OCI-LY3 (cell line): ENCODE results near the gene GJB6.

Source experiments
- H2AFZ ChIP-seq: fragments of 200-600, 300-600 bp; shearing (Covaris generic); 2 replicates; pipeline ENCODE4 v1.6.0; 2014; ENCODE audit warnings: antibody characterized with exemption, low read depth, low read length
- H3K27ac ChIP-seq: fragments of 200-600, 300-600 bp; sonication (generic); 2 replicates; pipeline ENCODE4 v1.5.1; 2014; ENCODE audit warnings: mild to moderate bottlenecking, low read length, moderate library complexity, mixed read lengths
- H3K27me3 ChIP-seq: fragments of 200-600, 300-600 bp; sonication (generic); 2 replicates; pipeline ENCODE4 v1.6.1; 2014; ENCODE audit warnings: low read depth, low read length, mixed read lengths
- H3K36me3 ChIP-seq: fragments of 200-600, 300-600 bp; sonication (generic); replicated peaks from 2 replicates; pipeline ENCODE3; 2014; ENCODE audit warnings: low read depth, low read length, mixed read lengths
- H3K4me1 ChIP-seq: fragments of 300-600, 200-600 bp; sonication (generic); 2 replicates; pipeline ENCODE4 v1.6.1; 2014; ENCODE audit warnings: low read length, mixed read lengths
- H3K4me2 ChIP-seq: fragments of 200-600, 300-600 bp; sonication (generic); 2 replicates; pipeline ENCODE4 v1.6.1; 2014; ENCODE audit warnings: low read length, mixed read lengths
- H3K4me3 ChIP-seq: fragments of 300-600, 200-600 bp; sonication (generic); 2 replicates; pipeline ENCODE4 v1.5.1; 2014; ENCODE audit warnings: antibody characterized with exemption, mild to moderate bottlenecking, low read length, moderate library complexity
- H3K79me2 ChIP-seq: fragments of 300-600, 200-600 bp; shearing (Covaris generic); 2 replicates; pipeline ENCODE4 v1.6.1; 2014; ENCODE audit warnings: mild to moderate bottlenecking, low read length, mixed read lengths
- H3K9ac ChIP-seq: fragments of 300-600, 200-600 bp; shearing (Covaris generic); 2 replicates; pipeline ENCODE4 v1.6.0; 2014; ENCODE audit warnings: mild to moderate bottlenecking, low read length, moderate library complexity
- H3K9me3 ChIP-seq: fragments of 200-600, 300-600 bp; shearing (Covaris generic); 2 replicates; pipeline ENCODE4 v1.6.1; 2014; ENCODE audit warnings: low read length, mixed read lengths; ENCODE audit not compliant: insufficient read depth
- H4K20me1 ChIP-seq: fragments of 200-600, 300-600 bp; sonication (generic); 2 replicates; pipeline ENCODE4 v1.6.1; 2016; ENCODE audit warnings: low read length, mixed read lengths; ENCODE audit not compliant: insufficient read depth
- CTCF ChIP-seq: fragments of 200-600, 300-600 bp; sonication (generic); IDR thresholded peaks from 2 replicates; pipeline ENCODE4 v1.5.1; 2014; ENCODE audit warnings: antibody characterized with exemption, low read length, low read depth
- EZH2phosphoT487 ChIP-seq: fragments of 200-600 bp; shearing (Covaris generic); IDR thresholded peaks from 2 replicates; pipeline ENCODE4 v1.6.1; 2018; ENCODE audit warnings: antibody characterized with exemption, mixed run types, low read depth

Gene GJB6

GRCh38 chr13:20185366-20186056 lies 46.6 kb downstream of the GJB6 start:
- H3K9ac ChIP-seq, result no peak overlapping the region
- no peak overlapping the region for H2AFZ ChIP-seq
- H3K4me3 ChIP-seq, result no peak overlapping the region
- H3K4me2 ChIP-seq, result no peak overlapping the region
- H3K79me2 ChIP-seq, result no peaks in the 10 kb centered on the region
- H4K20me1 ChIP-seq, result no peaks in the 10 kb centered on the region
- no peaks in the 10 kb centered on the region for H3K27me3 ChIP-seq
- H3K27ac ChIP-seq, result no peak overlapping the region
- no peaks in the 10 kb centered on the region for H3K9me3 ChIP-seq
- peaks cover 4% of the 10 kb centered on the region for H3K4me1 ChIP-seq
- TF ChIP-seq CTCF, result no peak
- no peak for TF ChIP-seq EZH2phosphoT487
- no peaks in the 10 kb centered on the region for H3K36me3 ChIP-seq

- Histone ChIP-seq H3K4me2 (peak overlapping the region; percentile 15; the same call in 1 of the 2 replicates), H3K9me3 (no peaks in the 10 kb centered on the region), H4K20me1 (no peaks in the 10 kb centered on the region), H2AFZ (no peak overlapping the region), H3K4me3 (no peak overlapping the region), H3K79me2 (no peaks in the 10 kb centered on the region), H3K27ac (no peak overlapping the region), H3K27me3 (0 out of 2 replicates have a peak, but pooled peaks cover 3% of the 10 kb centered on the region), H3K36me3 (no peaks in the 10 kb centered on the region), H3K4me1 (peaks cover 4% of the 10 kb centered on the region), H3K9ac (no peak overlapping the region)
- peak; percentile 90 for TF ChIP-seq CTCF
- no peak for TF ChIP-seq EZH2phosphoT487
Observed at GRCh38 chr13:20182231-20182846, 49.8 kb downstream of the GJB6 start.

- Histone ChIP-seq H3K9ac (no peak overlapping the region), H3K36me3 (no peaks in the 10 kb centered on the region), H3K4me1 (peaks cover 4% of the 10 kb centered on the region), H3K27ac (no peak overlapping the region), H3K4me2 (no peak overlapping the region), H3K9me3 (no peaks in the 10 kb centered on the region), H3K27me3 (0 out of 2 replicates have a peak, but pooled peaks cover 3% of the 10 kb centered on the region), H2AFZ (no peak overlapping the region), H3K79me2 (no peaks in the 10 kb centered on the region), H4K20me1 (no peaks in the 10 kb centered on the region), H3K4me3 (no peak overlapping the region)
- TF ChIP-seq CTCF (no peak), EZH2phosphoT487 (no peak)
Observed at GRCh38 chr13:20181188-20181587, 50.9 kb downstream of the GJB6 start.

GRCh38 chr13:20178156-20178555 lies 54.0 kb downstream of the GJB6 start:
- Histone ChIP-seq H3K9ac (no peak overlapping the region), H3K27me3 (0 out of 2 replicates have a peak, but pooled peaks cover 3% of the 10 kb centered on the region), H3K4me2 (no peak overlapping the region), H3K4me3 (no peak overlapping the region), H2AFZ (no peak overlapping the region), H3K79me2 (no peaks in the 10 kb centered on the region), H3K4me1 (peaks cover 26% of the 10 kb centered on the region), H3K27ac (no peak overlapping the region), H3K9me3 (no peaks in the 10 kb centered on the region), H4K20me1 (no peaks in the 10 kb centered on the region), H3K36me3 (no peaks in the 10 kb centered on the region)
- TF ChIP-seq EZH2phosphoT487, result no peak
